22Rv1 (cell line): ENCODE measurements around the gene CPD.

Experiments
- CTCF ChIP-seq: fragments of 450-650 bp; IDR thresholded peaks from 2 replicates; pipeline ENCODE4 v1.5.1; 2017; ENCODE audit warnings: mild to moderate bottlenecking
- ZFX ChIP-seq: fragments of 450-650 bp; IDR thresholded peaks from 2 replicates; pipeline ENCODE4 v1.6.1; 2017; ENCODE audit warnings: antibody characterized with exemption, borderline replicate concordance

- TF ChIP-seq CTCF (no peak), ZFX (no peak)
Measured at GRCh38 chr17:30449480-30449879, 70.8 kb downstream of the CPD start.
